GM12878 (cell line): ENCODE measurements around the gene AGBL5. TPM values are rescaled to one million over a fixed set of nuclear protein-coding genes. Genes with fewer than 3 reads are reported as not detected.

ENCODE experiments used
- ATAC-seq: fragments of 200-7000 bp; cut with Tn5 transposase; 3 replicates; pipeline ENCODE4 v1.9.1; 2020; ENCODE audit warnings: mild to moderate bottlenecking, moderate library complexity
- BruUV-seq: library from RNA; stranded (reverse); fragments of 400-500 nt; replicated peaks from 2 replicates; lab custom pipeline; 2021; lab: Mats Ljungman, UMichigan
- CTCF ChIA-PET: fragments of 300-600 bp; sonication (Branson Sonifier 250); formaldehyde crosslinking; extraction: SDS; loops from one replicate; lab custom pipeline; 2021; ENCODE audit warnings: inconsistent platforms; lab: Yijun Ruan, JAX
- POLR2A ChIA-PET: fragments of 350-600 bp; formaldehyde crosslinking; extraction: SDS; loops from one replicate; lab custom pipeline; 2021; ENCODE audit warnings: inconsistent platforms; lab: Charles Lee
- RAD21 ChIA-PET: fragments of 300-600 bp; sonication (Branson Sonifier 250); formaldehyde crosslinking; loops from one replicate; lab custom pipeline; 2023; ENCODE audit warnings: antibody characterized with exemption; ENCODE audit not compliant: unreplicated experiment; lab: Charles Lee
- SMC1A ChIA-PET: fragments of 300-600 bp; sonication (Branson Sonifier 250); formaldehyde crosslinking; loops from one replicate; lab custom pipeline; 2023; ENCODE audit not compliant: unreplicated experiment, uncharacterized antibody; lab: Charles Lee
- DNase-seq: peaks from one replicate; pipeline ENCODE4 v3.0.0-alpha.2; 2011; ENCODE audit warnings: low read depth, low spot score
- FAIRE-seq: peaks from 3 replicates; lab custom pipeline; 2011; peaks lifted over from hg19 to GRCh38; lab: Jason Lieb, UNC
- H2AFZ ChIP-seq: 2 replicates; pipeline ENCODE4 v1.6.0; 2011; ENCODE audit warnings: low read depth, low read length, control low read depth; ENCODE audit not compliant: control insufficient read depth
- H3K27ac ChIP-seq: 2 replicates; pipeline ENCODE4 v1.5.1; 2011; ENCODE audit warnings: control low read depth; ENCODE audit not compliant: control insufficient read depth, insufficient read depth
- H3K27me3 ChIP-seq, 2 experiments: replicated peaks in 1 of 2; 2 replicates each; pipeline versions ENCODE4 v1.6.0 to v1.6.1; 2011; ENCODE audit warnings: low read length in 1 of 2; ENCODE audit not compliant: control insufficient read depth in 2 of 2, insufficient read depth in 2 of 2
- H3K36me3 ChIP-seq, 2 experiments: 2 replicates each; pipeline ENCODE4 v1.5.1; 2011; ENCODE audit warnings: low read length in 1 of 2; ENCODE audit not compliant: control insufficient read depth in 2 of 2, insufficient read depth in 2 of 2
- H3K4me1 ChIP-seq: 2 replicates; pipeline ENCODE4 v1.6.1; 2011; ENCODE audit warnings: mild to moderate bottlenecking, low read length, moderate library complexity, mixed read lengths; ENCODE audit not compliant: control insufficient read depth, insufficient read depth
- H3K4me2 ChIP-seq: 2 replicates; pipeline ENCODE4 v1.6.0; 2011; ENCODE audit warnings: control low read depth; ENCODE audit not compliant: control insufficient read depth, insufficient read depth
- H3K4me3 ChIP-seq: fragments of 200-600 bp; sonication (generic); 2 replicates; pipeline ENCODE4 v1.5.1; 2016
- H3K79me2 ChIP-seq: 2 replicates; pipeline ENCODE4 v1.6.0; 2011; ENCODE audit warnings: low read length; ENCODE audit not compliant: control insufficient read depth, insufficient read depth
- H3K9ac ChIP-seq: 2 replicates; pipeline ENCODE4 v1.8.0; 2011; ENCODE audit warnings: low read length, control low read depth, mixed read lengths; ENCODE audit not compliant: control insufficient read depth, insufficient read depth
- H3K9me3 ChIP-seq: replicated peaks from 3 replicates; pipeline ENCODE4 v1.5.1; 2011; ENCODE audit warnings: mild to moderate bottlenecking, low read length; ENCODE audit not compliant: control insufficient read depth, insufficient read depth
- H4K20me1 ChIP-seq: 2 replicates; pipeline ENCODE4 v1.6.0; 2011; ENCODE audit not compliant: control insufficient read depth, insufficient read depth
- CEBPB ChIP-seq, 2 experiments: fragments of 150-350 bp in 1 of 2; IDR thresholded peaks; 2 replicates each; pipeline ENCODE4 v1.6.1; 2012 to 2014; ENCODE audit warnings: low read depth in 2 of 2, low read length in 2 of 2, borderline replicate concordance in 1 of 2, inconsistent platforms in 1 of 2
- EED ChIP-seq: sonication (generic); IDR thresholded peaks from 2 replicates; pipeline ENCODE4 v1.6.1; 2016; ENCODE audit warnings: antibody characterized with exemption, low read depth
- HDAC6 ChIP-seq: fragments of 200-600 bp; sonication (generic); IDR thresholded peaks from one replicate; pipeline ENCODE4 v1.8.0; 2017; ENCODE audit warnings: antibody characterized with exemption; ENCODE audit not compliant: unreplicated experiment
- MYB ChIP-seq: fragments of 150-350 bp; IDR thresholded peaks from 2 replicates; pipeline ENCODE4 v1.6.1; 2014; ENCODE audit warnings: mild to moderate bottlenecking, low read depth, low read length, borderline replicate concordance
- NFYA ChIP-seq: IDR thresholded peaks from 2 replicates; pipeline ENCODE4 v1.6.1; 2011; ENCODE audit warnings: low read depth, mild to moderate bottlenecking, low read length, improper control_type of control experiment, borderline replicate concordance
- NFYB ChIP-seq: IDR thresholded peaks from 2 replicates; pipeline ENCODE4 v1.6.1; 2011; ENCODE audit warnings: low read depth, mild to moderate bottlenecking, low read length, improper control_type of control experiment, moderate library complexity; ENCODE audit not compliant: insufficient read depth
- NR2F1 ChIP-seq: fragments of 450-650 bp; conservative IDR thresholded peaks from 2 replicates; pipeline ENCODE4 v1.6.1; 2017; ENCODE audit warnings: mild to moderate bottlenecking
- PAX8 ChIP-seq: fragments of 450-650 bp; IDR thresholded peaks from 2 replicates; pipeline ENCODE4 v1.6.1; 2017; ENCODE audit warnings: mild to moderate bottlenecking, moderate library complexity
- RAD21 ChIP-seq: IDR thresholded peaks from 2 replicates; pipeline ENCODE4 v1.6.1; 2011; ENCODE audit warnings: mild to moderate bottlenecking, low read depth, low read length, moderate library complexity; ENCODE audit not compliant: insufficient read depth
- RCOR1 ChIP-seq: conservative IDR thresholded peaks from 2 replicates; pipeline ENCODE4 v1.6.1; 2012; ENCODE audit warnings: low read depth, low read length, improper control_type of control experiment
- SREBF2 ChIP-seq: IDR thresholded peaks from 2 replicates; pipeline ENCODE4 v1.6.1; 2012; ENCODE audit warnings: mild to moderate bottlenecking, low read length
- TARDBP ChIP-seq: IDR thresholded peaks from 2 replicates; pipeline ENCODE4 v1.6.1; 2016; ENCODE audit warnings: borderline replicate concordance
- WGBS: methylation state at CpG from one replicate; pipeline ENCODE4 v1.1.6; 2016; ENCODE audit warnings: low lambda C conversion rate; ENCODE audit not compliant: insufficient replicate concordance, insufficient coverage; ENCODE audit errors: missing lambda C conversion rate; 5-methylcytosine and 5-hydroxymethylcytosine counted together
- in situ Hi-C: fragments of 300-500 bp; cut with MboI; formaldehyde crosslinking; loops from 9 replicates; pipeline ENCODE4 v1.14.3; 2018; ENCODE audit warnings: mixed read lengths
- intact Hi-C: fragments of 100-400 bp; cut with micrococcal nuclease; formaldehyde crosslinking; loops from one replicate; pipeline ENCODE4 v1.14.2; 2022; ENCODE audit not compliant: unreplicated experiment
- polyA plus RNA-seq, 11 experiments: library from polyadenylated mRNA; depleted of rRNA in 4 of 11; unstranded in 6 of 11; stranded (reverse) in 5 of 11; fragments of >200 nt; fragmentation: Nextera tagmentation in 4 of 11; fragmentation: Illumina TruSeq in 1 of 11; extraction: Ambion mirVana in 4 of 11; extraction: Trizol in 1 of 11; gene quantifications; 1 replicate in 1 of 11; 2 replicates in 10 of 11; pipeline versions ENCODE4 v1.2.1 to v1.2.3, GENCODE V29; 2011 to 2016; ENCODE audit warnings: inconsistent platforms in 2 of 11, missing spikeins in 2 of 11, low read depth in 1 of 11
- total RNA-seq, 4 experiments: library from RNA; depleted of rRNA in 3 of 4; stranded (reverse); fragments of >200 nt in 3 of 4; fragmentation: Illumina TruSeq in 1 of 4; extraction: Trizol in 1 of 4; gene quantifications; 2 replicates each; pipeline versions ENCODE4 v1.2.1 to v1.2.3, GENCODE V29; 2013 to 2021
- TF ChIP-seq, protein P1 (sequence below): fragments of 450-650 bp; IDR thresholded peaks from 2 replicates; pipeline ENCODE4 v1.6.1; 2016; ENCODE audit warnings: mild to moderate bottlenecking
- TF ChIP-seq, protein P2 (sequence below): fragments of 150-350 bp; IDR thresholded peaks from 2 replicates; pipeline ENCODE4 v1.6.1; 2016; ENCODE audit warnings: low read depth, low read length
- TF ChIP-seq, protein P3 (sequence below): fragments of 450-650 bp; IDR thresholded peaks from 2 replicates; pipeline ENCODE4 v1.6.1; 2014; ENCODE audit warnings: mild to moderate bottlenecking
- TF ChIP-seq, protein P4 (sequence below): fragments of 450-650 bp; conservative IDR thresholded peaks from 2 replicates; pipeline ENCODE4 v1.6.1; 2017; ENCODE audit warnings: mild to moderate bottlenecking, moderate library complexity

AGBL5 gene
- total and polyA plus RNA-seq, 10 of the 15 experiments (the other 5 are each of a cell fraction or from before 2014, with no cell fraction given), result 1.9 to 28.5 (median 19.5) TPM

DNA sequence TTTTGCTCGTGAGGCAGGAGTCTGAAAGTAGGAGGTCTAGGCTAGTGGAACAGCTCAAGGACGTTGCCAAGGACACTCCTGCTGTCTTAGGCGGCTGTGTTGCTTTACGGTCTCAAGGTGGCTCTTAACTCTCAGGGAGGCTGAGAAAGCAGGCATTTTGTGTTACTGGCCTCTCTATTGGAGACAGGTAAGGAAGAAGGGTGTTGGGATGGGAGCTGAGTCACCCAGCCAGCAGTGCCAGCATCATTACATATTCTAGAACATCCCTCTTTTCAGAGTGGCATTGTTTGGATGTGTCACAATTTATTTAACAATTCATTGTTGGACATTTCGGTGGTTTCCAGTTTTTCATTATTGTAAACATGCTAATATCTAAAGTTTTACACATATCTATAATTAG lies 49.5 kb upstream of the AGBL5 start:
- ChIA-PET RAD21 (no interaction called here), POLR2A (no interaction called here), CTCF (no interaction called here), SMC1A (no interaction called here)
- BruUV-seq, result no TSS peak
- no peak overlapping the region for H3K4me2 ChIP-seq
- in situ Hi-C loops (no loop called here), intact Hi-C loops (no loop called here)
- H3K9ac ChIP-seq, result no peak overlapping the region
- ATAC-seq (no peak), FAIRE-seq (no peak), DNase-seq (no peak)
- H2AFZ ChIP-seq, result no peak overlapping the region
- no peaks in the 10 kb centered on the region for H3K9me3 ChIP-seq
- H3K4me1 ChIP-seq, result peaks cover 4% of the 10 kb centered on the region; the same call in 1 of the 2 replicates
- 40% methylated on average over 5 of the region's 5 CpGs for WGBS
- no peaks in the 10 kb centered on the region for H3K79me2 ChIP-seq
- H3K27me3 ChIP-seq, result no peaks in the 10 kb centered on the region; a peak in 2 of 4 replicates
- H3K36me3 ChIP-seq, result no peaks in the 10 kb centered on the region
- no peaks in the 10 kb centered on the region for H4K20me1 ChIP-seq
- H3K27ac ChIP-seq, result no peak overlapping the region
- no peak overlapping the region for H3K4me3 ChIP-seq
- TF ChIP-seq, protein P1, sequence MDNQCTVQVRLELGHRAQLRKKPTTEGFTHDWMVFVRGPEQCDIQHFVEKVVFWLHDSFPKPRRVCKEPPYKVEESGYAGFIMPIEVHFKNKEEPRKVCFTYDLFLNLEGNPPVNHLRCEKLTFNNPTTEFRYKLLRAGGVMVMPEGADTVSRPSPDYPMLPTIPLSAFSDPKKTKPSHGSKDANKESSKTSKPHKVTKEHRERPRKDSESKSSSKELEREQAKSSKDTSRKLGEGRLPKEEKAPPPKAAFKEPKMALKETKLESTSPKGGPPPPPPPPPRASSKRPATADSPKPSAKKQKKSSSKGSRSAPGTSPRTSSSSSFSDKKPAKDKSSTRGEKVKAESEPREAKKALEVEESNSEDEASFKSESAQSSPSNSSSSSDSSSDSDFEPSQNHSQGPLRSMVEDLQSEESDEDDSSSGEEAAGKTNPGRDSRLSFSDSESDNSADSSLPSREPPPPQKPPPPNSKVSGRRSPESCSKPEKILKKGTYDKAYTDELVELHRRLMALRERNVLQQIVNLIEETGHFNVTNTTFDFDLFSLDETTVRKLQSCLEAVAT, result no peak
- TF ChIP-seq EED, result no peak
- TF ChIP-seq, protein P2, sequence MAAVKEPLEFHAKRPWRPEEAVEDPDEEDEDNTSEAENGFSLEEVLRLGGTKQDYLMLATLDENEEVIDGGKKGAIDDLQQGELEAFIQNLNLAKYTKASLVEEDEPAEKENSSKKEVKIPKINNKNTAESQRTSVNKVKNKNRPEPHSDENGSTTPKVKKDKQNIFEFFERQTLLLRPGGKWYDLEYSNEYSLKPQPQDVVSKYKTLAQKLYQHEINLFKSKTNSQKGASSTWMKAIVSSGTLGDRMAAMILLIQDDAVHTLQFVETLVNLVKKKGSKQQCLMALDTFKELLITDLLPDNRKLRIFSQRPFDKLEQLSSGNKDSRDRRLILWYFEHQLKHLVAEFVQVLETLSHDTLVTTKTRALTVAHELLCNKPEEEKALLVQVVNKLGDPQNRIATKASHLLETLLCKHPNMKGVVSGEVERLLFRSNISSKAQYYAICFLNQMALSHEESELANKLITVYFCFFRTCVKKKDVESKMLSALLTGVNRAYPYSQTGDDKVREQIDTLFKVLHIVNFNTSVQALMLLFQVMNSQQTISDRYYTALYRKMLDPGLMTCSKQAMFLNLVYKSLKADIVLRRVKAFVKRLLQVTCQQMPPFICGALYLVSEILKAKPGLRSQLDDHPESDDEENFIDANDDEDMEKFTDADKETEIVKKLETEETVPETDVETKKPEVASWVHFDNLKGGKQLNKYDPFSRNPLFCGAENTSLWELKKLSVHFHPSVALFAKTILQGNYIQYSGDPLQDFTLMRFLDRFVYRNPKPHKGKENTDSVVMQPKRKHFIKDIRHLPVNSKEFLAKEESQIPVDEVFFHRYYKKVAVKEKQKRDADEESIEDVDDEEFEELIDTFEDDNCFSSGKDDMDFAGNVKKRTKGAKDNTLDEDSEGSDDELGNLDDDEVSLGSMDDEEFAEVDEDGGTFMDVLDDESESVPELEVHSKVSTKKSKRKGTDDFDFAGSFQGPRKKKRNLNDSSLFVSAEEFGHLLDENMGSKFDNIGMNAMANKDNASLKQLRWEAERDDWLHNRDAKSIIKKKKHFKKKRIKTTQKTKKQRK, result no peak
- no peak for TF ChIP-seq CEBPB (IDR thresholded peaks at IDR 0.05; ENCODE audit: borderline replicate concordance in 1 of 2, low read depth in 2 of 2, low read length in 2 of 2)
- TF ChIP-seq RAD21, result no peak
- TF ChIP-seq NFYA, result no peak
- TF ChIP-seq HDAC6, result no peak
- TF ChIP-seq SREBF2, result no peak
- no peak for TF ChIP-seq TARDBP
- no peak for TF ChIP-seq MYB
- TF ChIP-seq, protein P3, sequence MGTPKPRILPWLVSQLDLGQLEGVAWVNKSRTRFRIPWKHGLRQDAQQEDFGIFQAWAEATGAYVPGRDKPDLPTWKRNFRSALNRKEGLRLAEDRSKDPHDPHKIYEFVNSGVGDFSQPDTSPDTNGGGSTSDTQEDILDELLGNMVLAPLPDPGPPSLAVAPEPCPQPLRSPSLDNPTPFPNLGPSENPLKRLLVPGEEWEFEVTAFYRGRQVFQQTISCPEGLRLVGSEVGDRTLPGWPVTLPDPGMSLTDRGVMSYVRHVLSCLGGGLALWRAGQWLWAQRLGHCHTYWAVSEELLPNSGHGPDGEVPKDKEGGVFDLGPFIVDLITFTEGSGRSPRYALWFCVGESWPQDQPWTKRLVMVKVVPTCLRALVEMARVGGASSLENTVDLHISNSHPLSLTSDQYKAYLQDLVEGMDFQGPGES, result no peak
- TF ChIP-seq PAX8, result no peak
- no peak for TF ChIP-seq NFYB
- TF ChIP-seq, protein P4, sequence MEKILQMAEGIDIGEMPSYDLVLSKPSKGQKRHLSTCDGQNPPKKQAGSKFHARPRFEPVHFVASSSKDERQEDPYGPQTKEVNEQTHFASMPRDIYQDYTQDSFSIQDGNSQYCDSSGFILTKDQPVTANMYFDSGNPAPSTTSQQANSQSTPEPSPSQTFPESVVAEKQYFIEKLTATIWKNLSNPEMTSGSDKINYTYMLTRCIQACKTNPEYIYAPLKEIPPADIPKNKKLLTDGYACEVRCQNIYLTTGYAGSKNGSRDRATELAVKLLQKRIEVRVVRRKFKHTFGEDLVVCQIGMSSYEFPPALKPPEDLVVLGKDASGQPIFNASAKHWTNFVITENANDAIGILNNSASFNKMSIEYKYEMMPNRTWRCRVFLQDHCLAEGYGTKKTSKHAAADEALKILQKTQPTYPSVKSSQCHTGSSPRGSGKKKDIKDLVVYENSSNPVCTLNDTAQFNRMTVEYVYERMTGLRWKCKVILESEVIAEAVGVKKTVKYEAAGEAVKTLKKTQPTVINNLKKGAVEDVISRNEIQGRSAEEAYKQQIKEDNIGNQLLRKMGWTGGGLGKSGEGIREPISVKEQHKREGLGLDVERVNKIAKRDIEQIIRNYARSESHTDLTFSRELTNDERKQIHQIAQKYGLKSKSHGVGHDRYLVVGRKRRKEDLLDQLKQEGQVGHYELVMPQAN, result no peak
- TF ChIP-seq RCOR1, result no peak
- TF ChIP-seq NR2F1, result no peak
